HEK293 (cell line): ENCODE data around the gene C1orf210.

Experiments
- CTCF ChIA-PET: fragments of 350-600 bp; formaldehyde crosslinking; extraction: SDS; loops from one replicate; lab custom pipeline; 2021; ENCODE audit warnings: antibody characterized with exemption; lab: Yijun Ruan, JAX
- POLR2A ChIA-PET: fragments of 300-600 bp; formaldehyde crosslinking; extraction: SDS; loops from one replicate; lab custom pipeline; 2020; ENCODE audit warnings: antibody characterized with exemption, inconsistent platforms; lab: Yijun Ruan, JAX
- H3K27ac ChIP-seq: fragments of 200-500 bp; sonication (Bioruptor generic); 2 replicates; pipeline ENCODE4 v1.5.1; 2014; ENCODE audit warnings: low read depth, low read length, control low read depth, inconsistent platforms; ENCODE audit errors: extremely low read depth
- H3K36me3 ChIP-seq, 2 experiments: fragments of 200-500 bp in 1 of 2; sonication (Bioruptor generic) in 1 of 2; 1 replicate in 1 of 2; 2 replicates in 1 of 2; pipeline ENCODE4 v1.5.1; 2014 to 2017; ENCODE audit warnings: inconsistent platforms in 2 of 2, low read length in 2 of 2; ENCODE audit not compliant: control insufficient read depth in 2 of 2, insufficient read depth in 1 of 2
- H3K4me1 ChIP-seq: fragments of 200-500 bp; sonication (Bioruptor generic); 2 replicates; pipeline ENCODE4 v1.5.1; 2014; ENCODE audit warnings: mild to moderate bottlenecking, low read length, inconsistent platforms; ENCODE audit not compliant: control insufficient read depth, insufficient read depth
- H3K4me3 ChIP-seq: 2 replicates; pipeline ENCODE4 v1.5.1; 2011; ENCODE audit warnings: low read depth, mild to moderate bottlenecking, control low read depth, low read length, moderate library complexity
- H3K9me3 ChIP-seq: fragments of 200-500 bp; sonication (Bioruptor generic); 2 replicates; pipeline ENCODE4 v1.5.1; 2014; ENCODE audit warnings: low read depth, low read length, inconsistent platforms; ENCODE audit not compliant: control insufficient read depth, insufficient read depth
- GLI4 ChIP-seq: fragments of 450-650 bp; formaldehyde crosslinking; IDR thresholded peaks from 2 replicates; pipeline ENCODE4 v1.5.1; 2016; ENCODE audit warnings: missing biosample characterization, missing genetic modification characterization
- HOXD13 ChIP-seq: sonication (generic); formaldehyde crosslinking; IDR thresholded peaks from 2 replicates; pipeline ENCODE4 v1.8.0; 2022; ENCODE audit warnings: missing genetic modification reagents, borderline replicate concordance
- WT1 ChIP-seq: fragments of 450-650 bp; formaldehyde crosslinking; IDR thresholded peaks from 2 replicates; pipeline ENCODE4 v1.5.1; 2016; ENCODE audit warnings: missing biosample characterization, missing genetic modification characterization
- ZBTB11 ChIP-seq: fragments of 450-650 bp; formaldehyde crosslinking; conservative IDR thresholded peaks from 2 replicates; pipeline ENCODE4 v1.5.1; 2016; ENCODE audit warnings: low read depth, missing biosample characterization, missing genetic modification characterization
- ZBTB21 ChIP-seq: fragments of 450-650 bp; formaldehyde crosslinking; IDR thresholded peaks from 2 replicates; pipeline ENCODE4 v1.5.1; 2017; ENCODE audit warnings: missing biosample characterization, missing genetic modification characterization
- ZNF157 ChIP-seq: fragments of 450-650 bp; formaldehyde crosslinking; IDR thresholded peaks from 2 replicates; pipeline ENCODE4 v1.5.1; 2016; ENCODE audit warnings: missing biosample characterization, missing genetic modification characterization
- ZNF174 ChIP-seq: fragments of 450-650 bp; formaldehyde crosslinking; IDR thresholded peaks from 2 replicates; pipeline ENCODE4 v1.5.0; 2017; ENCODE audit warnings: missing biosample characterization, mild to moderate bottlenecking, missing genetic modification characterization
- ZNF274 ChIP-seq, 2 experiments: fragments of 200-500 bp in 1 of 2; fragments of 450-650 bp in 1 of 2; sonication (Bioruptor generic) in 1 of 2; formaldehyde crosslinking in 1 of 2; IDR thresholded peaks; 2 replicates each; pipeline versions ENCODE4 v1.5.1 to v1.6.1; 2014 to 2016; ENCODE audit warnings: borderline replicate concordance in 1 of 2, inconsistent platforms in 1 of 2, low read length in 1 of 2, missing biosample characterization in 1 of 2, missing genetic modification characterization in 1 of 2
- ZNF311 ChIP-seq: fragments of 450-650 bp; formaldehyde crosslinking; IDR thresholded peaks from 2 replicates; pipeline ENCODE4 v1.5.1; 2017; ENCODE audit warnings: missing biosample characterization, missing genetic modification characterization, borderline replicate concordance
- ZNF501 ChIP-seq: fragments of 450-650 bp; formaldehyde crosslinking; IDR thresholded peaks from 2 replicates; pipeline ENCODE4 v1.5.1; 2016; ENCODE audit warnings: missing biosample characterization, missing genetic modification characterization
- ZNF518A ChIP-seq: fragments of 450-650 bp; formaldehyde crosslinking; conservative IDR thresholded peaks from 2 replicates; pipeline ENCODE4 v1.5.1; 2016; ENCODE audit warnings: low read depth, missing biosample characterization, missing genetic modification characterization
- ZNF521 ChIP-seq: fragments of 450-650 bp; formaldehyde crosslinking; IDR thresholded peaks from 2 replicates; pipeline ENCODE4 v1.5.1; 2017; ENCODE audit warnings: missing biosample characterization, mild to moderate bottlenecking, missing genetic modification characterization
- ZNF544 ChIP-seq: fragments of 450-650 bp; formaldehyde crosslinking; IDR thresholded peaks from 2 replicates; pipeline ENCODE4 v1.5.0; 2017; ENCODE audit warnings: missing biosample characterization, missing genetic modification characterization
- ZSCAN4 ChIP-seq: fragments of 450-650 bp; formaldehyde crosslinking; IDR thresholded peaks from 2 replicates; pipeline ENCODE4 v1.5.1; 2017; ENCODE audit warnings: missing biosample characterization, missing genetic modification characterization
- TF ChIP-seq, protein P1 (sequence below): sonication (generic); formaldehyde crosslinking; IDR thresholded peaks from 2 replicates; pipeline ENCODE4 v1.8.1; 2022; ENCODE audit warnings: mild to moderate bottlenecking, moderate library complexity, missing genetic modification reagents
- TF ChIP-seq, protein P2 (sequence below): fragments of 450-650 bp; formaldehyde crosslinking; IDR thresholded peaks from 2 replicates; pipeline ENCODE4 v1.5.1; 2016; ENCODE audit warnings: missing biosample characterization, missing genetic modification characterization

Gene C1orf210

GRCh38 chr1:43265431-43265830, 19.9 kb downstream of the C1orf210 start:
- H3K27ac ChIP-seq = no peak overlapping the region
- TF ChIP-seq ZBTB21 (no peak), ZNF501 (tag by site-specific recombination) (no peak), ZNF544 (tag by site-specific recombination) (no peak), ZNF521 (tag by site-specific recombination) (no peak), HOXD13 (CRISPR knock-in tag) (no peak), WT1 (tag by site-specific recombination) (no peak), GLI4 (tag by site-specific recombination) (no peak), ZSCAN4 (no peak), ZNF518A (tag by site-specific recombination) (no peak), ZNF311 (no peak), ZNF157 (tag by site-specific recombination) (no peak), ZNF174 (tag by site-specific recombination) (no peak), ZNF274 (IDR thresholded peaks at IDR 0.05; ENCODE audit: low read length) (no peak), ZNF274 (tag by site-specific recombination; IDR thresholded peaks at IDR 0.05; ENCODE audit: borderline replicate concordance) (no peak), ZBTB11 (tag by site-specific recombination) (no peak)
- TF ChIP-seq, protein P1, sequence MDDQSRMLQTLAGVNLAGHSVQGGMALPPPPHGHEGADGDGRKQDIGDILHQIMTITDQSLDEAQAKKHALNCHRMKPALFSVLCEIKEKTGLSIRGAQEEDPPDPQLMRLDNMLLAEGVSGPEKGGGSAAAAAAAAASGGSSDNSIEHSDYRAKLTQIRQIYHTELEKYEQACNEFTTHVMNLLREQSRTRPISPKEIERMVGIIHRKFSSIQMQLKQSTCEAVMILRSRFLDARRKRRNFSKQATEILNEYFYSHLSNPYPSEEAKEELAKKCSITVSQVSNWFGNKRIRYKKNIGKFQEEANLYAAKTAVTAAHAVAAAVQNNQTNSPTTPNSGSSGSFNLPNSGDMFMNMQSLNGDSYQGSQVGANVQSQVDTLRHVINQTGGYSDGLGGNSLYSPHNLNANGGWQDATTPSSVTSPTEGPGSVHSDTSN (CRISPR knock-in tag) = no peak
- TF ChIP-seq, protein P2, sequence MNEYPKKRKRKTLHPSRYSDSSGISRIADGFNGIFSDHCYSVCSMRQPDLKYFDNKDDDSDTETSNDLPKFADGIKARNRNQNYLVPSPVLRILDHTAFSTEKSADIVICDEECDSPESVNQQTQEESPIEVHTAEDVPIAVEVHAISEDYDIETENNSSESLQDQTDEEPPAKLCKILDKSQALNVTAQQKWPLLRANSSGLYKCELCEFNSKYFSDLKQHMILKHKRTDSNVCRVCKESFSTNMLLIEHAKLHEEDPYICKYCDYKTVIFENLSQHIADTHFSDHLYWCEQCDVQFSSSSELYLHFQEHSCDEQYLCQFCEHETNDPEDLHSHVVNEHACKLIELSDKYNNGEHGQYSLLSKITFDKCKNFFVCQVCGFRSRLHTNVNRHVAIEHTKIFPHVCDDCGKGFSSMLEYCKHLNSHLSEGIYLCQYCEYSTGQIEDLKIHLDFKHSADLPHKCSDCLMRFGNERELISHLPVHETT = no peak
- TF ChIP-seq, all 188 proteins: peak for 0
- CTCF ChIA-PET = no interaction called here
- POLR2A ChIA-PET = no interaction called here
- Histone ChIP-seq H3K36me3 (no peaks in the 10 kb centered on the region), H3K4me1 (no peaks in the 10 kb centered on the region), H3K9me3 (no peaks in the 10 kb centered on the region), H3K4me3 (no peak overlapping the region)
